Cardiac muscle cell (in vitro differentiated cells and primary cell): Measurements from ENCODE around the gene NOD1. TPM values are rescaled to one million over a fixed set of nuclear protein-coding genes. Genes with fewer than 3 reads are reported as not detected.
A peak's percentile ranks its signal among the peaks of the same experiment; 100 is the strongest.

ENCODE experiments used
- DNase-seq, 2 donors: peaks; one replicate each; pipeline versions ENCODE4 v3.0.0 to v3.0.0-alpha.2; 2010 to 2017; ENCODE audit warnings: low read depth in 1 of 2, low spot score in 1 of 2
- H3K27ac ChIP-seq: fragments of 200-600 bp; sonication (generic); 2 replicates; pipeline ENCODE4 v1.5.1; 2016
- H3K27me3 ChIP-seq: fragments of 200-600 bp; sonication (generic); 2 replicates; pipeline ENCODE4 v1.6.0; 2016; ENCODE audit warnings: control low read depth
- H3K36me3 ChIP-seq: fragments of 200-600 bp; sonication (generic); 2 replicates; pipeline ENCODE4 v1.5.1; 2016; ENCODE audit warnings: control low read depth
- H3K4me1 ChIP-seq: fragments of 200-600 bp; sonication (generic); 2 replicates; pipeline ENCODE4 v1.8.1; 2017; ENCODE audit warnings: low read depth, mild to moderate bottlenecking, mixed run types
- H3K4me3 ChIP-seq: fragments of 200-600 bp; sonication (generic); 2 replicates; pipeline ENCODE4 v1.5.1; 2016; ENCODE audit warnings: mild to moderate bottlenecking
- H3K9me3 ChIP-seq: fragments of 200-600 bp; sonication (generic); 2 replicates; pipeline ENCODE4 v1.5.1; 2017; ENCODE audit warnings: low read depth, mild to moderate bottlenecking, control low read depth
- polyA plus RNA-seq: library from polyadenylated mRNA; unstranded; fragments of >200 nt; fragmentation: Nextera tagmentation; extraction: Ambion mirVana; gene quantifications from 2 replicates; pipeline ENCODE4 v1.2.1, GENCODE V29; 2016
- total RNA-seq: library from RNA; depleted of rRNA; stranded (reverse); fragments of >200 nt; gene quantifications from 2 replicates; pipeline ENCODE4 v1.2.3, GENCODE V29; 2016
- TF ChIP-seq, protein P1 (sequence below): IDR thresholded peaks from 2 replicates; pipeline ENCODE4 v1.5.1; 2012; ENCODE audit warnings: low read depth, mild to moderate bottlenecking, low read length

The NOD1 gene
- total and polyA plus RNA-seq, 2 experiments from 2014 or later = 20.3 to 79.6 TPM

- no peaks in the 10 kb centered on the region for H3K27me3 ChIP-seq
- H3K36me3 ChIP-seq = no peaks in the 10 kb centered on the region
- TF ChIP-seq, protein P1, sequence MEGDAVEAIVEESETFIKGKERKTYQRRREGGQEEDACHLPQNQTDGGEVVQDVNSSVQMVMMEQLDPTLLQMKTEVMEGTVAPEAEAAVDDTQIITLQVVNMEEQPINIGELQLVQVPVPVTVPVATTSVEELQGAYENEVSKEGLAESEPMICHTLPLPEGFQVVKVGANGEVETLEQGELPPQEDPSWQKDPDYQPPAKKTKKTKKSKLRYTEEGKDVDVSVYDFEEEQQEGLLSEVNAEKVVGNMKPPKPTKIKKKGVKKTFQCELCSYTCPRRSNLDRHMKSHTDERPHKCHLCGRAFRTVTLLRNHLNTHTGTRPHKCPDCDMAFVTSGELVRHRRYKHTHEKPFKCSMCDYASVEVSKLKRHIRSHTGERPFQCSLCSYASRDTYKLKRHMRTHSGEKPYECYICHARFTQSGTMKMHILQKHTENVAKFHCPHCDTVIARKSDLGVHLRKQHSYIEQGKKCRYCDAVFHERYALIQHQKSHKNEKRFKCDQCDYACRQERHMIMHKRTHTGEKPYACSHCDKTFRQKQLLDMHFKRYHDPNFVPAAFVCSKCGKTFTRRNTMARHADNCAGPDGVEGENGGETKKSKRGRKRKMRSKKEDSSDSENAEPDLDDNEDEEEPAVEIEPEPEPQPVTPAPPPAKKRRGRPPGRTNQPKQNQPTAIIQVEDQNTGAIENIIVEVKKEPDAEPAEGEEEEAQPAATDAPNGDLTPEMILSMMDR = no peak
- peak in 1 of 2 donors; percentile 49 for DNase-seq
- H3K9me3 ChIP-seq = no peaks in the 10 kb centered on the region
- H3K27ac ChIP-seq = no peak overlapping the region
- H3K4me1 ChIP-seq = peaks cover 47% of the 10 kb centered on the region
- H3K4me3 ChIP-seq = no peak overlapping the region
These were observed 13.4 kb downstream of the NOD1 start for GRCh38 chr7:30465046-30465810.

GRCh38 chr7:30464231-30464671 is 14.3 kb downstream of the NOD1 start:
- Histone ChIP-seq H3K4me1 (peaks cover 37% of the 10 kb centered on the region), H3K27me3 (no peaks in the 10 kb centered on the region), H3K36me3 (no peaks in the 10 kb centered on the region), H3K27ac (no peak overlapping the region), H3K4me3 (no peak overlapping the region), H3K9me3 (no peaks in the 10 kb centered on the region)
- TF ChIP-seq, protein P1 = no peak
- no peak for DNase-seq

GRCh38 chr7:30463405-30464145 is 15.0 kb downstream of the NOD1 start:
- no peak overlapping the region for H3K4me3 ChIP-seq
- H3K9me3 ChIP-seq = no peaks in the 10 kb centered on the region
- peaks cover 31% of the 10 kb centered on the region for H3K4me1 ChIP-seq
- peak in 1 of 2 donors; percentile 64 for DNase-seq
- H3K27ac ChIP-seq = no peak overlapping the region
- H3K27me3 ChIP-seq = no peaks in the 10 kb centered on the region
- TF ChIP-seq, protein P1 = no peak
- no peaks in the 10 kb centered on the region for H3K36me3 ChIP-seq

- Histone ChIP-seq H3K4me3 (no peak overlapping the region), H3K27ac (no peak overlapping the region), H3K9me3 (no peaks in the 10 kb centered on the region), H3K36me3 (no peaks in the 10 kb centered on the region), H3K4me1 (peaks cover 26% of the 10 kb centered on the region), H3K27me3 (no peaks in the 10 kb centered on the region)
- DNase-seq = no peak
- TF ChIP-seq, protein P1 = no peak
These were observed 16.4 kb downstream of the NOD1 start for GRCh38 chr7:30462179-30462578.

- H3K36me3 ChIP-seq = peaks cover 10% of the 10 kb centered on the region
- TF ChIP-seq, protein P1 = no peak
- H3K27me3 ChIP-seq = no peaks in the 10 kb centered on the region
- no peaks in the 10 kb centered on the region for H3K9me3 ChIP-seq
- no peak overlapping the region for H3K27ac ChIP-seq
- no peak overlapping the region for H3K4me3 ChIP-seq
- peak in 1 of 2 donors; percentile 44 for DNase-seq
- H3K4me1 ChIP-seq = peaks cover 13% of the 10 kb centered on the region
These were observed 18.3 kb downstream of the NOD1 start for GRCh38 chr7:30460246-30460633.
